GM23338 (cell line): ENCODE results near the gene CEP192. TPM values are rescaled to one million over a fixed set of nuclear protein-coding genes. Genes with fewer than 3 reads are reported as not detected.

ENCODE experiments used
- ATAC-seq: fragments of 200-7000 bp; cut with Tn5 transposase; 3 replicates; pipeline ENCODE4 v1.9.1; 2020
- DNase-seq: peaks from one replicate; pipeline ENCODE4 v3.0.0-alpha.2; 2015; ENCODE audit warnings: low spot score
- H2AFZ ChIP-seq: fragments of 200-600 bp; sonication (generic); 2 replicates; pipeline ENCODE4 v1.8.0; 2016; ENCODE audit warnings: antibody characterized with exemption, mild to moderate bottlenecking, moderate library complexity
- H3F3A ChIP-seq: fragments of 200-600 bp; sonication (generic); replicated peaks from 2 replicates; pipeline ENCODE4 v1.8.0; 2017; ENCODE audit warnings: antibody characterized with exemption, mixed run types, low read depth
- H3K27ac ChIP-seq: fragments of 200-600 bp; sonication (generic); 2 replicates; pipeline ENCODE4 v1.6.1; 2016; ENCODE audit warnings: low read depth
- H3K27me3 ChIP-seq: fragments of 200-600 bp; sonication (generic); 2 replicates; pipeline ENCODE4 v1.8.0; 2016; ENCODE audit warnings: mild to moderate bottlenecking, mixed run types, moderate library complexity; ENCODE audit not compliant: insufficient read depth
- H3K36me3 ChIP-seq: fragments of 200-600 bp; sonication (generic); 2 replicates; pipeline ENCODE4 v1.8.0; 2016; ENCODE audit warnings: mild to moderate bottlenecking; ENCODE audit not compliant: insufficient read depth
- H3K4me1 ChIP-seq: fragments of 200-600 bp; sonication (generic); 2 replicates; pipeline ENCODE4 v1.8.0; 2016; ENCODE audit warnings: mild to moderate bottlenecking, moderate library complexity; ENCODE audit not compliant: insufficient read depth
- H3K4me2 ChIP-seq: fragments of 200-600 bp; sonication (generic); 2 replicates; pipeline ENCODE4 v1.7.1; 2017; ENCODE audit warnings: mixed run types
- H3K4me3 ChIP-seq: fragments of 200-600 bp; sonication (generic); 2 replicates; pipeline ENCODE4 v1.6.1; 2016; ENCODE audit warnings: mixed run types
- H3K79me2 ChIP-seq: fragments of 200-600 bp; sonication (generic); replicated peaks from 2 replicates; pipeline ENCODE4 v1.8.0; 2017; ENCODE audit warnings: mild to moderate bottlenecking; ENCODE audit not compliant: insufficient read depth
- H3K9me2 ChIP-seq: fragments of 200-600 bp; sonication (generic); 2 replicates; pipeline ENCODE4 v1.8.0; 2017; ENCODE audit not compliant: insufficient read depth
- H4K20me1 ChIP-seq: fragments of 200-600 bp; sonication (generic); replicated peaks from 2 replicates; pipeline ENCODE4 v1.8.0; 2017; ENCODE audit warnings: mild to moderate bottlenecking; ENCODE audit not compliant: insufficient read depth
- H3K27ac Mint-ChIP-seq: 2 replicates; pipeline ENCODE4 v1.8.0; 2020; ENCODE audit warnings: inconsistent platforms, mild to moderate bottlenecking, moderate library complexity, mixed read lengths
- H3K27me3 Mint-ChIP-seq: 3 replicates; pipeline ENCODE4 v1.8.0; 2022; ENCODE audit warnings: low read depth, mild to moderate bottlenecking, moderate library complexity, mixed read lengths, inconsistent platforms; ENCODE audit not compliant: insufficient read depth, poor library complexity
- H3K36me3 Mint-ChIP-seq: 3 replicates; pipeline ENCODE4 v1.8.0; 2021; ENCODE audit warnings: low read depth, mild to moderate bottlenecking, inconsistent platforms, moderate library complexity, mixed read lengths
- H3K4me1 Mint-ChIP-seq: 3 replicates; pipeline ENCODE4 v1.8.0; 2020; ENCODE audit warnings: mild to moderate bottlenecking, inconsistent platforms, mixed read lengths
- H3K4me3 Mint-ChIP-seq: 3 replicates; pipeline ENCODE4 v1.8.0; 2021; ENCODE audit warnings: moderate library complexity, mild to moderate bottlenecking, inconsistent platforms, mixed read lengths
- H3K9me3 Mint-ChIP-seq: 3 replicates; pipeline ENCODE4 v1.8.0; 2020; ENCODE audit warnings: moderate library complexity, mild to moderate bottlenecking, inconsistent platforms, mixed read lengths
- CREB1 ChIP-seq: fragments of 250-450 bp; sonication (Bioruptor Pico); IDR thresholded peaks from 2 replicates; pipeline ENCODE4 v1.5.0; 2020; ENCODE audit warnings: low read depth, mild to moderate bottlenecking, moderate library complexity
- CTCF ChIP-seq, 2 experiments: fragments of 200-600 bp in 1 of 2; sonication (generic) in 1 of 2; conservative IDR thresholded peaks; 2 replicates each; pipeline versions ENCODE4 v1.5.1 to v1.6.1; 2016 to 2017; ENCODE audit warnings: antibody characterized with exemption in 2 of 2, low read depth in 2 of 2, mild to moderate bottlenecking in 2 of 2, moderate library complexity in 1 of 2
- EZH2 ChIP-seq: fragments of 200-600 bp; sonication (generic); IDR thresholded peaks from one replicate; pipeline ENCODE4 v1.8.0; 2017; ENCODE audit warnings: antibody characterized with exemption, mild to moderate bottlenecking, low read depth; ENCODE audit not compliant: unreplicated experiment
- EZH2phosphoT487 ChIP-seq: fragments of 200-600 bp; sonication (generic); IDR thresholded peaks from one replicate; pipeline ENCODE4 v1.8.1; 2018; ENCODE audit warnings: antibody characterized with exemption; ENCODE audit not compliant: unreplicated experiment
- JUNB ChIP-seq: IDR thresholded peaks from one replicate; pipeline ENCODE4 v1.6.1; 2016; ENCODE audit warnings: antibody characterized with exemption; ENCODE audit not compliant: unreplicated experiment
- ZNF331 ChIP-seq: fragments of 250-450 bp; sonication (Bioruptor Pico); IDR thresholded peaks from 2 replicates; pipeline ENCODE4 v1.5.0; 2020; ENCODE audit warnings: low read depth, mild to moderate bottlenecking, moderate library complexity
- polyA plus RNA-seq: library from polyadenylated mRNA; unstranded; fragments of >200 nt; fragmentation: Nextera tagmentation; extraction: Ambion mirVana; gene quantifications from 2 replicates; pipeline ENCODE4 v1.2.1, GENCODE V29; 2016
- total RNA-seq: library from RNA; depleted of rRNA; stranded (reverse); fragments of >200 nt; shearing (Covaris generic); gene quantifications from 2 replicates; pipeline ENCODE4 v1.2.3, GENCODE V29; 2014
- TF ChIP-seq, protein P1 (sequence below): fragments of 250-450 bp; sonication (Bioruptor Pico); IDR thresholded peaks from 2 replicates; pipeline ENCODE4 v1.5.0; 2020; ENCODE audit warnings: mild to moderate bottlenecking, moderate library complexity

CEP192 gene
- total and polyA plus RNA-seq, 2 experiments from 2014 or later = 15.2 to 30.6 TPM

GRCh38 chr18:12968619-12969018 lies 22.5 kb upstream of the CEP192 start (continued):
- TF ChIP-seq, protein P1, sequence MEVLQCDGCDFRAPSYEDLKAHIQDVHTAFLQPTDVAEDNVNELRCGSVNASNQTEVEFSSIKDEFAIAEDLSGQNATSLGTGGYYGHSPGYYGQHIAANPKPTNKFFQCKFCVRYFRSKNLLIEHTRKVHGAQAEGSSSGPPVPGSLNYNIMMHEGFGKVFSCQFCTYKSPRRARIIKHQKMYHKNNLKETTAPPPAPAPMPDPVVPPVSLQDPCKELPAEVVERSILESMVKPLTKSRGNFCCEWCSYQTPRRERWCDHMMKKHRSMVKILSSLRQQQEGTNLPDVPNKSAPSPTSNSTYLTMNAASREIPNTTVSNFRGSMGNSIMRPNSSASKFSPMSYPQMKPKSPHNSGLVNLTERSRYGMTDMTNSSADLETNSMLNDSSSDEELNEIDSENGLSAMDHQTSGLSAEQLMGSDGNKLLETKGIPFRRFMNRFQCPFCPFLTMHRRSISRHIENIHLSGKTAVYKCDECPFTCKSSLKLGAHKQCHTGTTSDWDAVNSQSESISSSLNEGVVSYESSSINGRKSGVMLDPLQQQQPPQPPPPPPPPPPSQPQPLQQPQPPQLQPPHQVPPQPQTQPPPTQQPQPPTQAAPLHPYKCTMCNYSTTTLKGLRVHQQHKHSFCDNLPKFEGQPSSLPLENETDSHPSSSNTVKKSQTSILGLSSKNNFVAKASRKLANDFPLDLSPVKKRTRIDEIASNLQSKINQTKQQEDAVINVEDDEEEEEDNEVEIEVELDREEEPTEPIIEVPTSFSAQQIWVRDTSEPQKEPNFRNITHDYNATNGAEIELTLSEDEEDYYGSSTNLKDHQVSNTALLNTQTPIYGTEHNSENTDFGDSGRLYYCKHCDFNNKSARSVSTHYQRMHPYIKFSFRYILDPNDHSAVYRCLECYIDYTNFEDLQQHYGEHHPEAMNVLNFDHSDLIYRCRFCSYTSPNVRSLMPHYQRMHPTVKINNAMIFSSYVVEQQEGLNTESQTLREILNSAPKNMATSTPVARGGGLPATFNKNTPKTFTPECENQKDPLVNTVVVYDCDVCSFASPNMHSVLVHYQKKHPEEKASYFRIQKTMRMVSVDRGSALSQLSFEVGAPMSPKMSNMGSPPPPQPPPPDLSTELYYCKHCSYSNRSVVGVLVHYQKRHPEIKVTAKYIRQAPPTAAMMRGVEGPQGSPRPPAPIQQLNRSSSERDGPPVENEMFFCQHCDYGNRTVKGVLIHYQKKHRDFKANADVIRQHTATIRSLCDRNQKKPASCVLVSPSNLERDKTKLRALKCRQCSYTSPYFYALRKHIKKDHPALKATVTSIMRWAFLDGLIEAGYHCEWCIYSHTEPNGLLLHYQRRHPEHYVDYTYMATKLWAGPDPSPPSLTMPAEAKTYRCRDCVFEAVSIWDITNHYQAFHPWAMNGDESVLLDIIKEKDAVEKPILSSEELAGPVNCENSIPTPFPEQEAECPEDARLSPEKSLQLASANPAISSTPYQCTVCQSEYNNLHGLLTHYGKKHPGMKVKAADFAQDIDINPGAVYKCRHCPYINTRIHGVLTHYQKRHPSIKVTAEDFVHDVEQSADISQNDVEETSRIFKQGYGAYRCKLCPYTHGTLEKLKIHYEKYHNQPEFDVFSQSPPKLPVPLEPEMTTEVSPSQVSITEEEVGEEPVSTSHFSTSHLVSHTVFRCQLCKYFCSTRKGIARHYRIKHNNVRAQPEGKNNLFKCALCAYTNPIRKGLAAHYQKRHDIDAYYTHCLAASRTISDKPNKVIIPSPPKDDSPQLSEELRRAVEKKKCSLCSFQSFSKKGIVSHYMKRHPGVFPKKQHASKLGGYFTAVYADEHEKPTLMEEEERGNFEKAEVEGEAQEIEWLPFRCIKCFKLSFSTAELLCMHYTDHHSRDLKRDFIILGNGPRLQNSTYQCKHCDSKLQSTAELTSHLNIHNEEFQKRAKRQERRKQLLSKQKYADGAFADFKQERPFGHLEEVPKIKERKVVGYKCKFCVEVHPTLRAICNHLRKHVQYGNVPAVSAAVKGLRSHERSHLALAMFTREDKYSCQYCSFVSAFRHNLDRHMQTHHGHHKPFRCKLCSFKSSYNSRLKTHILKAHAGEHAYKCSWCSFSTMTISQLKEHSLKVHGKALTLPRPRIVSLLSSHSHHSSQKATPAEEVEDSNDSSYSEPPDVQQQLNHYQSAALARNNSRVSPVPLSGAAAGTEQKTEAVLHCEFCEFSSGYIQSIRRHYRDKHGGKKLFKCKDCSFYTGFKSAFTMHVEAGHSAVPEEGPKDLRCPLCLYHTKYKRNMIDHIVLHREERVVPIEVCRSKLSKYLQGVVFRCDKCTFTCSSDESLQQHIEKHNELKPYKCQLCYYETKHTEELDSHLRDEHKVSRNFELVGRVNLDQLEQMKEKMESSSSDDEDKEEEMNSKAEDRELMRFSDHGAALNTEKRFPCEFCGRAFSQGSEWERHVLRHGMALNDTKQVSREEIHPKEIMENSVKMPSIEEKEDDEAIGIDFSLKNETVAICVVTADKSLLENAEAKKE (CRISPR knock-in tag) = no peak
- TF ChIP-seq EZH2 = no peak

- no peaks in the 10 kb centered on the region for H3F3A ChIP-seq
- H3K4me3 ChIP-seq = no peak overlapping the region
- no peak overlapping the region for H3K4me2 ChIP-seq
- H3K79me2 ChIP-seq = peaks cover 46% of the 10 kb centered on the region
- H3K36me3 ChIP-seq = peaks cover 42% of the 10 kb centered on the region
- Mint-ChIP-seq H3K36me3 (peaks cover 86% of the 10 kb centered on the region), H3K4me1 (no peaks in the 10 kb centered on the region), H3K9me3 (peaks cover 5% of the 10 kb centered on the region), H3K4me3 (no peak overlapping the region), H3K27ac (no peak overlapping the region), H3K27me3 (no peaks in the 10 kb centered on the region)
- DNase-seq (no peak), ATAC-seq (no peak)
- H3K27me3 ChIP-seq = no peaks in the 10 kb centered on the region
- no peaks in the 10 kb centered on the region for H3K4me1 ChIP-seq
- no peak overlapping the region for H2AFZ ChIP-seq
- H3K9me2 ChIP-seq = no peaks in the 10 kb centered on the region
- peaks cover 18% of the 10 kb centered on the region for H4K20me1 ChIP-seq
- TF ChIP-seq EZH2phosphoT487 (no peak), JUNB (no peak), CREB1 (CRISPR knock-in tag) (no peak), CTCF (conservative IDR thresholded peaks at IDR 0.05; ENCODE audit: low read depth in 2 of 2) (no peak), ZNF331 (CRISPR knock-in tag) (no peak)
- H3K27ac ChIP-seq = no peak overlapping the region
These were observed 17.5 kb upstream of the CEP192 start for GRCh38 chr18:12973562-12974213.
